H54 (cell line): ENCODE measurements around the gene DHRS13.

ENCODE experiments used
- DNase-seq: peaks from one replicate; pipeline ENCODE4 v3.0.0; 2011; ENCODE audit warnings: low spot score, mixed read lengths; ENCODE audit not compliant: insufficient read length
- FAIRE-seq: peaks from 3 replicates; lab custom pipeline; 2011; peaks lifted over from hg19 to GRCh38; lab: Jason Lieb, UNC
- POLR2A ChIP-seq: IDR thresholded peaks from 2 replicates; pipeline ENCODE4 v1.6.1; 2011; ENCODE audit warnings: low read depth, mild to moderate bottlenecking, low read length

The DHRS13 gene

GRCh38 chr17:28875848-28876550 is 26.9 kb downstream of the DHRS13 start:
- DNase-seq: no peak
- no peak for TF ChIP-seq POLR2A
- FAIRE-seq: no peak

- DNase-seq: no peak
- TF ChIP-seq POLR2A: no peak
- FAIRE-seq: no peak
Measured at GRCh38 chr17:28874750-28875149, 28.1 kb downstream of the DHRS13 start.

- no peak for TF ChIP-seq POLR2A
- DNase-seq (no peak), FAIRE-seq (no peak)
Measured at GRCh38 chr17:28873839-28874238, 29.0 kb downstream of the DHRS13 start.

GRCh38 chr17:28871056-28871579 is 31.8 kb downstream of the DHRS13 start:
- FAIRE-seq: no peak
- no peak for DNase-seq
- no peak for TF ChIP-seq POLR2A

GRCh38 chr17:28867276-28867675 is 35.6 kb downstream of the DHRS13 start:
- no peak for TF ChIP-seq POLR2A
- DNase-seq: no peak
- no peak for FAIRE-seq

- FAIRE-seq (no peak), DNase-seq (no peak)
- TF ChIP-seq POLR2A: no peak
Measured at GRCh38 chr17:28865946-28866752, 36.7 kb downstream of the DHRS13 start.

GRCh38 chr17:28864991-28865849 is 37.7 kb downstream of the DHRS13 start:
- DNase-seq (no peak), FAIRE-seq (no peak)
- no peak for TF ChIP-seq POLR2A

GRCh38 chr17:28863953-28864352 is 38.9 kb downstream of the DHRS13 start:
- FAIRE-seq: no peak
- no peak for TF ChIP-seq POLR2A

GRCh38 chr17:28862561-28862960 is 40.3 kb downstream of the DHRS13 start:
- TF ChIP-seq POLR2A: no peak
- DNase-seq (no peak), FAIRE-seq (no peak)

More at GRCh38 chr17:28863953-28864352, 38.9 kb downstream of the DHRS13 start:
- no peak for DNase-seq

- FAIRE-seq: no peak
Measured at GRCh38 chr17:28861393-28862203, 41.3 kb downstream of the DHRS13 start.

GRCh38 chr17:28860363-28860808 is 42.5 kb downstream of the DHRS13 start:
- TF ChIP-seq POLR2A: no peak
- FAIRE-seq (no peak), DNase-seq (no peak)

More at GRCh38 chr17:28861393-28862203, 41.3 kb downstream of the DHRS13 start:
- TF ChIP-seq POLR2A: no peak
- no peak for DNase-seq

GRCh38 chr17:28858801-28859355 is 44.0 kb downstream of the DHRS13 start:
- no peak for DNase-seq
- FAIRE-seq: no peak
- TF ChIP-seq POLR2A: no peak
